Activated T-cell treated with anti-CD3 and anti-CD28 coated beads for 48 hours (primary cell): ENCODE results near the gene MIOX.
"Not testable (repeated sequence)": the region's sequence is repeated elsewhere in the genome, so short reads cannot be mapped to it uniquely, and the experiment has no call there.

Experiments used
- DNase-seq: peaks from one replicate; pipeline ENCODE4 v3.0.0-alpha.2; 2020; ENCODE audit warnings: low read depth

Gene MIOX

GRCh38 chr22:50529897-50530579 lies 43.4 kb downstream of the MIOX start, which contains the start of gene TYMP:
TYMP (minus strand) TSS chr22:50530012; CDS start chr22:50529709, 303 bp downstream.
- peak; percentile 76 for DNase-seq

- DNase-seq: no peak
Measured at GRCh38 chr22:50530580-50530876, 43.9 kb downstream of the MIOX start.

- peak; percentile 83 for DNase-seq
Measured at GRCh38 chr22:50530877-50531545, 44.4 kb downstream of the MIOX start.

- peak; percentile 77 for DNase-seq
Measured at GRCh38 chr22:50531546-50531961, 44.9 kb downstream of the MIOX start.

- DNase-seq: no peak
Measured at GRCh38 chr22:50531962-50532674, 45.5 kb downstream of the MIOX start.

- no peak for DNase-seq
Measured at GRCh38 chr22:50532824-50533796, 46.5 kb downstream of the MIOX start.

GRCh38 chr22:50533856-50534711 lies 47.4 kb downstream of the MIOX start:
- not testable (repeated sequence) for DNase-seq

- DNase-seq: no peak
Measured at GRCh38 chr22:50535113-50535512, 48.5 kb downstream of the MIOX start.

GRCh38 chr22:50536226-50536625 lies 49.6 kb downstream of the MIOX start:
- no peak for DNase-seq

GRCh38 chr22:50537765-50538164 lies 51.1 kb downstream of the MIOX start:
- DNase-seq: no peak
